HG03439 (cell line): ENCODE results near the gene MEOX1.
A peak's percentile ranks its signal among the peaks of the same experiment; 100 is the strongest.
"Not testable (repeated sequence)": the region's sequence is repeated elsewhere in the genome, so short reads cannot be mapped to it uniquely, and the experiment has no call there.

ENCODE experiments used
- ATAC-seq: cut with Tn5 transposase; IDR thresholded peaks from one replicate; pipeline ENCODE4 v1.9.1; 2021; ENCODE audit warnings: mild to moderate bottlenecking, moderate library complexity; ENCODE audit not compliant: unreplicated experiment

The MEOX1 gene

GRCh38 chr17:43661699-43662412 lies at the start of gene MEOX1:
Gene MEOX1, minus strand, starts transcription at chr17:43661922. Its CDS starts 388 bp downstream, at chr17:43661534.
- no peak for ATAC-seq

- ATAC-seq = no peak
Observed at GRCh38 chr17:43710101-43710500, 48.4 kb upstream of the MEOX1 start.

- no peak for ATAC-seq
Observed at GRCh38 chr17:43709210-43709609, 47.5 kb upstream of the MEOX1 start.

- ATAC-seq = no peak
Observed at GRCh38 chr17:43707184-43707583, 45.5 kb upstream of the MEOX1 start.

GRCh38 chr17:43706235-43706634 lies 44.5 kb upstream of the MEOX1 start:
- ATAC-seq = no peak

- no peak for ATAC-seq
Observed at GRCh38 chr17:43703630-43704029, 41.9 kb upstream of the MEOX1 start.

GRCh38 chr17:43702637-43703036 lies 40.9 kb upstream of the MEOX1 start:
- ATAC-seq = no peak

GRCh38 chr17:43701318-43701743 lies 39.6 kb upstream of the MEOX1 start:
- ATAC-seq = peak; percentile 78

- no peak for ATAC-seq
Observed at GRCh38 chr17:43699438-43699756, 37.7 kb upstream of the MEOX1 start.

GRCh38 chr17:43698678-43699437 lies 37.1 kb upstream of the MEOX1 start:
- ATAC-seq = no peak

GRCh38 chr17:43697937-43698336 lies 36.2 kb upstream of the MEOX1 start:
- ATAC-seq = no peak

- ATAC-seq = no peak
Observed at GRCh38 chr17:43696891-43697290, 35.2 kb upstream of the MEOX1 start.

GRCh38 chr17:43695970-43696865 lies 34.5 kb upstream of the MEOX1 start:
- ATAC-seq = no peak

GRCh38 chr17:43694081-43694870 lies 32.6 kb upstream of the MEOX1 start:
- no peak for ATAC-seq

- ATAC-seq = no peak
Observed at GRCh38 chr17:43691317-43691693, 29.6 kb upstream of the MEOX1 start.

- ATAC-seq = no peak
Observed at GRCh38 chr17:43690624-43691316, 29.0 kb upstream of the MEOX1 start.

- no peak for ATAC-seq
Observed at GRCh38 chr17:43689814-43690213, 28.1 kb upstream of the MEOX1 start.

GRCh38 chr17:43689131-43689530 lies 27.4 kb upstream of the MEOX1 start:
- no peak for ATAC-seq

- not testable (repeated sequence) for ATAC-seq
Observed at GRCh38 chr17:43686957-43687356, 25.2 kb upstream of the MEOX1 start.
